Measurements from ENCODE around the gene GLYATL1. TPM values are rescaled to one million over a fixed set of nuclear protein-coding genes. Genes with fewer than 3 reads are reported as not detected.

GLYATL1 gene
- total and polyA plus RNA-seq, 2 experiments from 2014 or later = 7.9 to 12.6 TPM

DNA sequence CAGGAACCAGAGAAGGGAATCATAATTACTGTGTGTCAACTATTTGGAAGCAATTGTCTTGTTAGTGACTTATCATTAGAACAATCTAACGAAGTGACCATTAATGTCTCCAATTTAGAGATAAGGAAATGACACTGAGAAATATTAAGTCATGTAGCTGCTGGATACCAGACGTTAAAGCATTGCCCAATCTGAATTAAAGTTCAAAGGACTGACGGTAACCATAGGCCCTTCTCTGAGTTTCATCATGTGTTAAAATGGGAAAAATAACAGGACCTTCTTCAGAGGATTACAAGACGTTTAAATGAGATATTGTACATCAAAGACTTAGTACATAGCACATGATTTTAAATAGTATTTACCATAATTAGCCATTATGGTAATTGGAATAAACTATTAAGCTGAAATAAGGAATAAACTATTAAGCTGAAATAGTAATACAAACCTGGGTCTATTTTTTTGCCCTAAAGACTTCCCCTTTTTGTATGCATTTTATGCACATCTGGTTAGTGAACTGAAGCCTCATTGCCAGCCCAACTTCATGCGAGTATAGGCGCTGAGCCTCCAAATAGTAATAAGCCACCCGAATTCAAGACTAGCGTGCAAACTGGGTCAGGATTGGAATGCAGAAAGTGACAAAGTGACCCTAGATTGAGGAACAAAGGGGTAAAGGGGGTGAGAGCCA, 41.0 kb downstream of the GLYATL1 start:
- Histone ChIP-seq H3K36me3 (ENCODE audit: insufficient read depth) (no peaks in the 10 kb centered on the region), H3K27me3 (ENCODE audit: insufficient read depth) (no peaks in the 10 kb centered on the region), H3K9me2 (ENCODE audit: insufficient read depth) (no peaks in the 10 kb centered on the region), H3K4me3 (no peak overlapping the region), H3K27ac (ENCODE audit: low read depth) (no peak overlapping the region), H2AFZ (no peak overlapping the region), H3K4me2 (no peak overlapping the region), H3K79me2 (replicated peaks; ENCODE audit: insufficient read depth) (no peaks in the 10 kb centered on the region), H3F3A (replicated peaks; ENCODE audit: low read depth) (no peaks in the 10 kb centered on the region), H4K20me1 (replicated peaks; ENCODE audit: insufficient read depth) (no peaks in the 10 kb centered on the region), H3K4me1 (ENCODE audit: insufficient read depth) (no peaks in the 10 kb centered on the region)
- Mint-ChIP-seq H3K36me3 (ENCODE audit: low read depth) (no peaks in the 10 kb centered on the region), H3K4me1 (no peaks in the 10 kb centered on the region), H3K27ac (no peak overlapping the region), H3K4me3 (no peak overlapping the region), H3K9me3 (peaks cover 2% of the 10 kb centered on the region; the same call in 1 of the 3 replicates), H3K27me3 (ENCODE audit: insufficient read depth, low read depth, poor library complexity) (peaks cover 4% of the 10 kb centered on the region)
- ATAC-seq = no peak
- TF ChIP-seq ZNF114 (CRISPR knock-in tag; IDR thresholded peaks at IDR 0.05) = no peak
- TF ChIP-seq, protein P1, sequence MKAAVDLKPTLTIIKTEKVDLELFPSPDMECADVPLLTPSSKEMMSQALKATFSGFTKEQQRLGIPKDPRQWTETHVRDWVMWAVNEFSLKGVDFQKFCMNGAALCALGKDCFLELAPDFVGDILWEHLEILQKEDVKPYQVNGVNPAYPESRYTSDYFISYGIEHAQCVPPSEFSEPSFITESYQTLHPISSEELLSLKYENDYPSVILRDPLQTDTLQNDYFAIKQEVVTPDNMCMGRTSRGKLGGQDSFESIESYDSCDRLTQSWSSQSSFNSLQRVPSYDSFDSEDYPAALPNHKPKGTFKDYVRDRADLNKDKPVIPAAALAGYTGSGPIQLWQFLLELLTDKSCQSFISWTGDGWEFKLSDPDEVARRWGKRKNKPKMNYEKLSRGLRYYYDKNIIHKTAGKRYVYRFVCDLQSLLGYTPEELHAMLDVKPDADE (IDR thresholded peaks at IDR 0.05) = no peak
- no peak for TF ChIP-seq NANOG (IDR thresholded peaks at IDR 0.05; ENCODE audit: borderline replicate concordance)
- no peak for TF ChIP-seq CREB1 (CRISPR knock-in tag; IDR thresholded peaks at IDR 0.05; ENCODE audit: low read depth)
- TF ChIP-seq EZH2 (IDR thresholded peaks at IDR 0.05; ENCODE audit: low read depth, unreplicated experiment) = no peak
- no peak for TF ChIP-seq EZH2phosphoT487 (IDR thresholded peaks at IDR 0.05; ENCODE audit: unreplicated experiment)
- no peak for TF ChIP-seq JUNB (IDR thresholded peaks at IDR 0.05; ENCODE audit: unreplicated experiment)
- no peak for TF ChIP-seq ZNF462 (CRISPR knock-in tag; IDR thresholded peaks at IDR 0.05)
- no peak for TF ChIP-seq POLR2AphosphoS5 (IDR thresholded peaks at IDR 0.05; ENCODE audit: low read depth)
- no peak for TF ChIP-seq STAT1 (IDR thresholded peaks at IDR 0.05; ENCODE audit: unreplicated experiment)
- TF ChIP-seq, protein P2, sequence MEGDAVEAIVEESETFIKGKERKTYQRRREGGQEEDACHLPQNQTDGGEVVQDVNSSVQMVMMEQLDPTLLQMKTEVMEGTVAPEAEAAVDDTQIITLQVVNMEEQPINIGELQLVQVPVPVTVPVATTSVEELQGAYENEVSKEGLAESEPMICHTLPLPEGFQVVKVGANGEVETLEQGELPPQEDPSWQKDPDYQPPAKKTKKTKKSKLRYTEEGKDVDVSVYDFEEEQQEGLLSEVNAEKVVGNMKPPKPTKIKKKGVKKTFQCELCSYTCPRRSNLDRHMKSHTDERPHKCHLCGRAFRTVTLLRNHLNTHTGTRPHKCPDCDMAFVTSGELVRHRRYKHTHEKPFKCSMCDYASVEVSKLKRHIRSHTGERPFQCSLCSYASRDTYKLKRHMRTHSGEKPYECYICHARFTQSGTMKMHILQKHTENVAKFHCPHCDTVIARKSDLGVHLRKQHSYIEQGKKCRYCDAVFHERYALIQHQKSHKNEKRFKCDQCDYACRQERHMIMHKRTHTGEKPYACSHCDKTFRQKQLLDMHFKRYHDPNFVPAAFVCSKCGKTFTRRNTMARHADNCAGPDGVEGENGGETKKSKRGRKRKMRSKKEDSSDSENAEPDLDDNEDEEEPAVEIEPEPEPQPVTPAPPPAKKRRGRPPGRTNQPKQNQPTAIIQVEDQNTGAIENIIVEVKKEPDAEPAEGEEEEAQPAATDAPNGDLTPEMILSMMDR (conservative IDR thresholded peaks at IDR 0.05; ENCODE audit: low read depth in 2 of 2) = no peak
- DNase-seq (ENCODE audit: low spot score) = no peak
